GM12878 (cell line): Measurements from ENCODE around the gene EPHB1. TPM values are rescaled to one million over a fixed set of nuclear protein-coding genes. Genes with fewer than 3 reads are reported as not detected.
A peak's percentile ranks its signal among the peaks of the same experiment; 100 is the strongest.

ENCODE experiments used
- ATAC-seq: fragments of 200-7000 bp; cut with Tn5 transposase; 3 replicates; pipeline ENCODE4 v1.9.1; 2020; ENCODE audit warnings: mild to moderate bottlenecking, moderate library complexity
- BruUV-seq: library from RNA; stranded (reverse); fragments of 400-500 nt; replicated peaks from 2 replicates; lab custom pipeline; 2021; lab: Mats Ljungman, UMichigan
- CTCF ChIA-PET: fragments of 300-600 bp; sonication (Branson Sonifier 250); formaldehyde crosslinking; extraction: SDS; loops from one replicate; lab custom pipeline; 2021; ENCODE audit warnings: inconsistent platforms; lab: Yijun Ruan, JAX
- POLR2A ChIA-PET: fragments of 350-600 bp; formaldehyde crosslinking; extraction: SDS; loops from one replicate; lab custom pipeline; 2021; ENCODE audit warnings: inconsistent platforms; lab: Charles Lee
- RAD21 ChIA-PET: fragments of 300-600 bp; sonication (Branson Sonifier 250); formaldehyde crosslinking; loops from one replicate; lab custom pipeline; 2023; ENCODE audit warnings: antibody characterized with exemption; ENCODE audit not compliant: unreplicated experiment; lab: Charles Lee
- SMC1A ChIA-PET: fragments of 300-600 bp; sonication (Branson Sonifier 250); formaldehyde crosslinking; loops from one replicate; lab custom pipeline; 2023; ENCODE audit not compliant: unreplicated experiment, uncharacterized antibody; lab: Charles Lee
- DNase-seq: peaks from one replicate; pipeline ENCODE4 v3.0.0-alpha.2; 2011; ENCODE audit warnings: low read depth, low spot score
- FAIRE-seq: peaks from 3 replicates; lab custom pipeline; 2011; peaks lifted over from hg19 to GRCh38; lab: Jason Lieb, UNC
- H2AFZ ChIP-seq: 2 replicates; pipeline ENCODE4 v1.6.0; 2011; ENCODE audit warnings: low read depth, low read length, control low read depth; ENCODE audit not compliant: control insufficient read depth
- H3K27ac ChIP-seq: 2 replicates; pipeline ENCODE4 v1.5.1; 2011; ENCODE audit warnings: control low read depth; ENCODE audit not compliant: control insufficient read depth, insufficient read depth
- H3K27me3 ChIP-seq, 2 experiments: replicated peaks in 1 of 2; 2 replicates each; pipeline versions ENCODE4 v1.6.0 to v1.6.1; 2011; ENCODE audit warnings: low read length in 1 of 2; ENCODE audit not compliant: control insufficient read depth in 2 of 2, insufficient read depth in 2 of 2
- H3K36me3 ChIP-seq, 2 experiments: 2 replicates each; pipeline ENCODE4 v1.5.1; 2011; ENCODE audit warnings: low read length in 1 of 2; ENCODE audit not compliant: control insufficient read depth in 2 of 2, insufficient read depth in 2 of 2
- H3K4me1 ChIP-seq: 2 replicates; pipeline ENCODE4 v1.6.1; 2011; ENCODE audit warnings: mild to moderate bottlenecking, low read length, moderate library complexity, mixed read lengths; ENCODE audit not compliant: control insufficient read depth, insufficient read depth
- H3K4me2 ChIP-seq: 2 replicates; pipeline ENCODE4 v1.6.0; 2011; ENCODE audit warnings: control low read depth; ENCODE audit not compliant: control insufficient read depth, insufficient read depth
- H3K4me3 ChIP-seq: fragments of 200-600 bp; sonication (generic); 2 replicates; pipeline ENCODE4 v1.5.1; 2016
- H3K79me2 ChIP-seq: 2 replicates; pipeline ENCODE4 v1.6.0; 2011; ENCODE audit warnings: low read length; ENCODE audit not compliant: control insufficient read depth, insufficient read depth
- H3K9ac ChIP-seq: 2 replicates; pipeline ENCODE4 v1.8.0; 2011; ENCODE audit warnings: low read length, control low read depth, mixed read lengths; ENCODE audit not compliant: control insufficient read depth, insufficient read depth
- H3K9me3 ChIP-seq: replicated peaks from 3 replicates; pipeline ENCODE4 v1.5.1; 2011; ENCODE audit warnings: mild to moderate bottlenecking, low read length; ENCODE audit not compliant: control insufficient read depth, insufficient read depth
- H4K20me1 ChIP-seq: 2 replicates; pipeline ENCODE4 v1.6.0; 2011; ENCODE audit not compliant: control insufficient read depth, insufficient read depth
- ATF3 ChIP-seq: IDR thresholded peaks from 2 replicates; pipeline ENCODE4 v1.6.1; 2011; ENCODE audit warnings: low read depth, mild to moderate bottlenecking, low read length, moderate library complexity, borderline replicate concordance; ENCODE audit errors: extremely low read depth
- CEBPB ChIP-seq, 2 experiments: fragments of 150-350 bp in 1 of 2; IDR thresholded peaks; 2 replicates each; pipeline ENCODE4 v1.6.1; 2012 to 2014; ENCODE audit warnings: low read depth in 2 of 2, low read length in 2 of 2, borderline replicate concordance in 1 of 2, inconsistent platforms in 1 of 2
- DPF2 ChIP-seq: fragments of 450-650 bp; IDR thresholded peaks from 2 replicates; pipeline ENCODE4 v1.6.1; 2017; ENCODE audit warnings: mild to moderate bottlenecking
- E2F4 ChIP-seq: IDR thresholded peaks from 2 replicates; pipeline ENCODE4 v1.6.1; 2012; ENCODE audit warnings: low read depth, low read length, improper control_type of control experiment
- EED ChIP-seq: sonication (generic); IDR thresholded peaks from 2 replicates; pipeline ENCODE4 v1.6.1; 2016; ENCODE audit warnings: antibody characterized with exemption, low read depth
- HCFC1 ChIP-seq: fragments of 150-350 bp; IDR thresholded peaks from 2 replicates; pipeline ENCODE4 v1.6.1; 2014; ENCODE audit warnings: low read length
- HDAC6 ChIP-seq: fragments of 200-600 bp; sonication (generic); IDR thresholded peaks from one replicate; pipeline ENCODE4 v1.8.0; 2017; ENCODE audit warnings: antibody characterized with exemption; ENCODE audit not compliant: unreplicated experiment
- IRF5 ChIP-seq: fragments of 450-650 bp; IDR thresholded peaks from 2 replicates; pipeline ENCODE4 v1.6.1; 2017; ENCODE audit warnings: borderline replicate concordance
- KDM1A ChIP-seq: fragments of 200-600 bp; sonication (generic); IDR thresholded peaks from 2 replicates; pipeline ENCODE4 v1.6.1; 2016; ENCODE audit warnings: borderline replicate concordance
- LARP7 ChIP-seq: fragments of 450-650 bp; IDR thresholded peaks from 2 replicates; pipeline ENCODE4 v1.6.1; 2017; ENCODE audit warnings: mild to moderate bottlenecking
- MAX ChIP-seq: IDR thresholded peaks from 2 replicates; pipeline ENCODE4 v1.6.1; 2012; ENCODE audit warnings: low read depth, low read length, improper control_type of control experiment
- NBN ChIP-seq: fragments of 450-650 bp; IDR thresholded peaks from 2 replicates; pipeline ENCODE4 v1.6.1; 2016
- NFYB ChIP-seq: IDR thresholded peaks from 2 replicates; pipeline ENCODE4 v1.6.1; 2011; ENCODE audit warnings: low read depth, mild to moderate bottlenecking, low read length, improper control_type of control experiment, moderate library complexity; ENCODE audit not compliant: insufficient read depth
- NR2C1 ChIP-seq: fragments of 450-650 bp; IDR thresholded peaks from 2 replicates; pipeline ENCODE4 v1.6.1; 2017; ENCODE audit warnings: antibody characterized with exemption, mild to moderate bottlenecking, moderate library complexity
- RELA ChIP-seq: fragments of 450-650 bp; IDR thresholded peaks from 2 replicates; pipeline ENCODE4 v1.8.0; 2014; ENCODE audit warnings: borderline replicate concordance; ENCODE audit not compliant: partially characterized antibody
- SMAD5 ChIP-seq: IDR thresholded peaks from 2 replicates; pipeline ENCODE4 v1.6.1; 2016; ENCODE audit warnings: antibody characterized with exemption, low read depth
- SRF ChIP-seq, 2 experiments: IDR thresholded peaks; 2 replicates each; pipeline ENCODE4 v1.6.1; 2011; ENCODE audit warnings: low read depth in 2 of 2, low read length in 2 of 2, mild to moderate bottlenecking in 1 of 2, moderate library complexity in 1 of 2
- TAF1 ChIP-seq: IDR thresholded peaks from 2 replicates; pipeline ENCODE4 v1.6.1; 2011; ENCODE audit warnings: mild to moderate bottlenecking, low read depth, low read length, borderline replicate concordance
- TARDBP ChIP-seq: IDR thresholded peaks from 2 replicates; pipeline ENCODE4 v1.6.1; 2016; ENCODE audit warnings: borderline replicate concordance
- TCF7 ChIP-seq: IDR thresholded peaks from 2 replicates; pipeline ENCODE4 v1.6.1; 2014; ENCODE audit warnings: antibody characterized with exemption, borderline replicate concordance
- ZNF207 ChIP-seq: fragments of 450-650 bp; IDR thresholded peaks from 2 replicates; pipeline ENCODE4 v1.6.1; 2014; ENCODE audit warnings: antibody characterized with exemption, mild to moderate bottlenecking, borderline replicate concordance
- ZNF384 ChIP-seq: IDR thresholded peaks from 2 replicates; pipeline ENCODE4 v1.6.1; 2012; ENCODE audit warnings: low read depth, mild to moderate bottlenecking, low read length, improper control_type of control experiment, borderline replicate concordance
- WGBS: methylation state at CpG from one replicate; pipeline ENCODE4 v1.1.6; 2016; ENCODE audit warnings: low lambda C conversion rate; ENCODE audit not compliant: insufficient replicate concordance, insufficient coverage; ENCODE audit errors: missing lambda C conversion rate; 5-methylcytosine and 5-hydroxymethylcytosine counted together
- in situ Hi-C: fragments of 300-500 bp; cut with MboI; formaldehyde crosslinking; loops from 9 replicates; pipeline ENCODE4 v1.14.3; 2018; ENCODE audit warnings: mixed read lengths
- intact Hi-C: fragments of 100-400 bp; cut with micrococcal nuclease; formaldehyde crosslinking; loops from one replicate; pipeline ENCODE4 v1.14.2; 2022; ENCODE audit not compliant: unreplicated experiment
- polyA plus RNA-seq, 11 experiments: library from polyadenylated mRNA; depleted of rRNA in 4 of 11; unstranded in 6 of 11; stranded (reverse) in 5 of 11; fragments of >200 nt; fragmentation: Nextera tagmentation in 4 of 11; fragmentation: Illumina TruSeq in 1 of 11; extraction: Ambion mirVana in 4 of 11; extraction: Trizol in 1 of 11; gene quantifications; 1 replicate in 1 of 11; 2 replicates in 10 of 11; pipeline versions ENCODE4 v1.2.1 to v1.2.3, GENCODE V29; 2011 to 2016; ENCODE audit warnings: inconsistent platforms in 2 of 11, missing spikeins in 2 of 11, low read depth in 1 of 11
- total RNA-seq, 4 experiments: library from RNA; depleted of rRNA in 3 of 4; stranded (reverse); fragments of >200 nt in 3 of 4; fragmentation: Illumina TruSeq in 1 of 4; extraction: Trizol in 1 of 4; gene quantifications; 2 replicates each; pipeline versions ENCODE4 v1.2.1 to v1.2.3, GENCODE V29; 2013 to 2021

EPHB1 gene
- total and polyA plus RNA-seq, 10 of the 15 experiments (the other 5 are each of a cell fraction or from before 2014, with no cell fraction given): 0.33 to 23.8 (median 1.2) TPM

GRCh38 chr3:134794950-134795745, at the start of gene EPHB1 (continued):
- TF ChIP-seq ATF3 (no peak), KDM1A (no peak), CEBPB (IDR thresholded peaks at IDR 0.05; ENCODE audit: borderline replicate concordance in 1 of 2, low read depth in 2 of 2, low read length in 2 of 2) (no peak), NR2C1 (no peak), RELA (peak; percentile 9), TCF7 (no peak), SRF (IDR thresholded peaks at IDR 0.05; ENCODE audit: low read depth in 2 of 2, low read length in 2 of 2) (no peak), ZNF384 (no peak), DPF2 (peak; percentile 83), TAF1 (peak; percentile 75)

GRCh38 chr3:134748698-134749097, 46.4 kb upstream of the EPHB1 start:
- intact Hi-C loops (no loop called here), in situ Hi-C loops (no loop called here)
- FAIRE-seq: no peak
- no peak for TF ChIP-seq HCFC1
- TF ChIP-seq IRF5: no peak
- no peak for TF ChIP-seq EED
- TF ChIP-seq ZNF207: no peak
- TF ChIP-seq NBN: no peak
- TF ChIP-seq TARDBP: no peak
- TF ChIP-seq HDAC6: no peak
- TF ChIP-seq NFYB: no peak
- TF ChIP-seq SMAD5: no peak
- no peak for TF ChIP-seq LARP7
- TF ChIP-seq E2F4: no peak
- no peak for TF ChIP-seq MAX

More at GRCh38 chr3:134748698-134749097, 46.4 kb upstream of the EPHB1 start:
- no peak overlapping the region for H3K4me2 ChIP-seq
- H3K27me3 ChIP-seq: peaks cover 0 to 2% of the 10 kb centered on the region in 2 experiments; a peak in 1 of 4 replicates
- ATAC-seq (no peak), DNase-seq (no peak)
- WGBS: 73% methylated on average over 1 of the region's 1 CpG
- no peaks in the 10 kb centered on the region for H3K79me2 ChIP-seq
- BruUV-seq: no TSS peak
- H3K36me3 ChIP-seq: no peaks in the 10 kb centered on the region
- SMC1A ChIA-PET: no interaction called here
- CTCF ChIA-PET: no interaction called here
- no peak overlapping the region for H3K4me3 ChIP-seq
- no peak overlapping the region for H3K9ac ChIP-seq
- no peaks in the 10 kb centered on the region for H4K20me1 ChIP-seq
- H3K27ac ChIP-seq: no peak overlapping the region
- H3K9me3 ChIP-seq: no peaks in the 10 kb centered on the region
- no peaks in the 10 kb centered on the region for H3K4me1 ChIP-seq
- no peak overlapping the region for H2AFZ ChIP-seq
- RAD21 ChIA-PET: no interaction called here
- POLR2A ChIA-PET: no interaction called here
